ENCODE data around the gene FAM20A. TPM values are rescaled to one million over a fixed set of nuclear protein-coding genes. Genes with fewer than 3 reads are reported as not detected.
A peak's percentile ranks its signal among the peaks of the same experiment; 100 is the strongest.
"Not testable (repeated sequence)": the region's sequence is repeated elsewhere in the genome, so short reads cannot be mapped to it uniquely, and the experiment has no call there.

FAM20A gene
- total RNA-seq, 1 experiment from 2014 or later: 0.11 TPM

DNA sequence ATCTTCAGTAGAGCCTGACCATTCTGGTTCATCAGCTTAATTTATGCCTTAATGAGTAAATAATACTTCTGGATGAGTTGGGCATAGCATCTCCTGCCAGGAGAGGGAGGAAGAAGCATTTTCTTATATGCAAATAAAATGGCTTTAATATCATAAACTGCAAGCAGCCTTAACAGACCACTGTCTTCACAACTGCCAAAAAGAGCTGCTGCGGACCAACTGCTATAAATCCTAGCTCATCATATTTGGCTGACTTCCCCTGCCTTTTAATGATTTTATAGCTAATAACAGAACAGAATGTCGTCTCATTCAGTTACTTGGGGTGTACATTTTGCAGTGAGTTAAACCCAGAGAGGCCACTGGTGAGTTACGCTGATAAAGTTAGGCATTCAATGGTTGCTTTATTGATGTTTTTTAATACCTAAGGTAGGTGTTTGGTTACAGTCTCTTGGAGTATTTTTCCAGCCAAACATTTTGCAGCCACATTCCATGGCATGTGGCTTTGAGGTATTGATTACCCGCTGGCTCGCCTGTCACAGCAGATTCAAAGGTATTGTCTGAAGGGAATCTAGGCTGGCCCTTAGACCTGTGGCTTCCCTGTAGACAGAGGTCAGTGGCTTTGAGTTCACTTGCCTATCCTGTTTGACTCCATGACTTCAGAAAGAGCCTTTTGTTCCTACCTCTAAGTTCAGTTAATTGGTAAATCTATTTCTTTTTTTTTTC is 16.4 kb downstream of the FAM20A start:
- intact Hi-C loops (cut with micrococcal nuclease): no loop called here
- H3K79me2 ChIP-seq (ENCODE audit: low read length): no peaks in the 10 kb centered on the region
- no peak overlapping the region for H3K9ac ChIP-seq (ENCODE audit: low read length)
- POLR2A ChIA-PET (ENCODE audit: unreplicated experiment): interaction anchor here (0.5 kb wide), 1 partner anchor 507 kb away, joined by 3 read pairs; no protein-coding TSS in a partner anchor
- no peaks in the 10 kb centered on the region for H3F3A ChIP-seq (ENCODE audit: low read length, unreplicated experiment)
- DNase-seq: no peak
- H2AFZ ChIP-seq (ENCODE audit: low read length): no peak overlapping the region
- no peaks in the 10 kb centered on the region for H3K27me3 ChIP-seq (ENCODE audit: low read length)
- BruUV-seq (replicated peaks): no TSS peak
- H3K4me1 ChIP-seq (ENCODE audit: insufficient read depth, low read length): no peaks in the 10 kb centered on the region
- ATAC-seq: peak; percentile 23; the same call in 1 of the 2 replicates
- H3K36me3 ChIP-seq (ENCODE audit: low read depth, low read length): no peaks in the 10 kb centered on the region
- no peak overlapping the region for H3K4me3 ChIP-seq (ENCODE audit: low read length)
- CTCF ChIA-PET: no interaction called here
- no peak overlapping the region for H3K4me2 ChIP-seq (ENCODE audit: low read length)
- no peak for TF ChIP-seq EZH2phosphoT487 (IDR thresholded peaks at IDR 0.05; ENCODE audit: borderline replicate concordance, low read length)
- no peaks in the 10 kb centered on the region for H4K20me1 ChIP-seq (ENCODE audit: low read length)
- H3K9me3 ChIP-seq (ENCODE audit: low read length): no peaks in the 10 kb centered on the region
- H3K9me2 ChIP-seq (replicated peaks; ENCODE audit: low read length): no peaks in the 10 kb centered on the region
- H3K27ac ChIP-seq (ENCODE audit: low read length): no peak overlapping the region

DNA sequence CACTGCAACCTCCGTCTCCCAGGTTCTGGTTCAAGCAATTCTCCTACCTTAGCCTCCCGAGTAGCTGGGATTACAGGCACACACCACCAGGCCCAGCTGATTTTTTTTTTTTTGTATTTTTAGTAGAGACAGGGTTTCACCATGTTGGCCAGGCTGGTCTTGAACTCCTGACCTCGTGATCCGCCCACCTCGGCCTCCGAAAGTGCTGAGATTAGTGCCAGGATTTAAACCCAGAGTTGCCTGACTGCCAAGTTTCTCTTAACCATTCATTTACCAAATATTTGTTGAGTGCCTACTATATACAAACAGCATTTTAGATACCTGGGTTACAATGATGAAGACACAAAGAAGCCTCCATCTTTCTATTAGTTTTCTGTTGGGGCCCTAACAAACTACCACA is 18.3 kb downstream of the FAM20A start:
- H2AFZ ChIP-seq (ENCODE audit: low read length); H3K79me2 ChIP-seq (ENCODE audit: low read length); H3K9ac ChIP-seq (ENCODE audit: low read length); POLR2A ChIA-PET (ENCODE audit: unreplicated experiment); H3K4me1 ChIP-seq (ENCODE audit: insufficient read depth, low read length); CTCF ChIA-PET; H3K36me3 ChIP-seq (ENCODE audit: low read depth, low read length); H4K20me1 ChIP-seq (ENCODE audit: low read length); intact Hi-C loops (cut with micrococcal nuclease); H3K4me3 ChIP-seq (ENCODE audit: low read length); H3K9me2 ChIP-seq (replicated peaks; ENCODE audit: low read length); H3K27ac ChIP-seq (ENCODE audit: low read length); H3K4me2 ChIP-seq (ENCODE audit: low read length); ATAC-seq; BruUV-seq (replicated peaks); H3K9me3 ChIP-seq (ENCODE audit: low read length); H3F3A ChIP-seq (ENCODE audit: low read length, unreplicated experiment); DNase-seq; H3K27me3 ChIP-seq (ENCODE audit: low read length): not testable (repeated sequence)

DNA sequence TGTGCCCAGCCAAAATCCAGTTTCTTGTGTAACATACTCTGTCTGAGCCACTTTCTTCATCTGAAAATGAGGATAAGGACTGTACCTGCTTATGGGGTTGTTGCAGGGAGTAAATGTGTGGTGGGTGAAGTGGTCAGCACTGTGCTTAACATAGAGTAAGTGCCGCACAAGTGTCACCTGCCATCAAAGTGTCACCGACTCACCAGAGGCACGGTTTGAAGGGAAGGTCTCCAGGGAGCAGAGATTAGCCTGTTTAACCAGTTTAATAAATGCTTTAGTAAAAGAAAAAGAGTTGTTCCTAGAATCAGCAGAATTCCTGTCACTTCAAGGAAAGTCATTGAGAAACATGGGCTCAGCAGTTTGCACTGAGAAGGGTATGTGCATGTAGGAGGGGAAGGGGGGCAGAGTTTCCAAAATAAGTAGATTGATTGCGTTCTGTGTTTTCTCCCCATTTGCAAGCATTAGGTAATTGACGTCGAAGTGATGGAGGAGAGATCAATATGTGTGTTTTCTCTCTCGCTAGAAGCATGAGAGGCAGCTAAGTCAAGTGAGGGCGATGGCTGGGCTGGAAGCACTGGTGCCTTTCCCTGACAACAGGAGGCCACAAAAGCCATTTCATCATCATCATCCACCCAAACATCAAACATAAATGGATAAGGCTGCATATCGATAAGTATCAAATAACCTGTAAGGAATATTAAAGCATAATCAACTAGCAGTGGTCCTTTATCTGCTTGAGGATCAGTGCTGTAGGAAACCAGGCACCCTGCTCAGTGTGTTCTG is 19.1 kb downstream of the FAM20A start:
- Histone ChIP-seq H3K27ac (ENCODE audit: low read length) (no peak overlapping the region), H3K9ac (ENCODE audit: low read length) (no peak overlapping the region), H3K4me2 (ENCODE audit: low read length) (no peak overlapping the region), H3K4me3 (ENCODE audit: low read length) (no peak overlapping the region), H3K36me3 (ENCODE audit: low read depth, low read length) (no peaks in the 10 kb centered on the region), H3K4me1 (ENCODE audit: insufficient read depth, low read length) (no peaks in the 10 kb centered on the region), H3K27me3 (ENCODE audit: low read length) (no peaks in the 10 kb centered on the region), H4K20me1 (ENCODE audit: low read length) (no peaks in the 10 kb centered on the region), H2AFZ (ENCODE audit: low read length) (no peak overlapping the region), H3K9me2 (replicated peaks; ENCODE audit: low read length) (no peaks in the 10 kb centered on the region; the same call in 1 of the 2 replicates), H3K9me3 (ENCODE audit: low read length) (no peaks in the 10 kb centered on the region), H3K79me2 (ENCODE audit: low read length) (no peaks in the 10 kb centered on the region), H3F3A (ENCODE audit: low read length, unreplicated experiment) (no peaks in the 10 kb centered on the region)
- DNase-seq (no peak), ATAC-seq (no peak)
- CTCF ChIA-PET: no interaction called here
- TF ChIP-seq EZH2 (IDR thresholded peaks at IDR 0.05; ENCODE audit: low read length, unreplicated experiment): no peak
- TF ChIP-seq, protein P1, sequence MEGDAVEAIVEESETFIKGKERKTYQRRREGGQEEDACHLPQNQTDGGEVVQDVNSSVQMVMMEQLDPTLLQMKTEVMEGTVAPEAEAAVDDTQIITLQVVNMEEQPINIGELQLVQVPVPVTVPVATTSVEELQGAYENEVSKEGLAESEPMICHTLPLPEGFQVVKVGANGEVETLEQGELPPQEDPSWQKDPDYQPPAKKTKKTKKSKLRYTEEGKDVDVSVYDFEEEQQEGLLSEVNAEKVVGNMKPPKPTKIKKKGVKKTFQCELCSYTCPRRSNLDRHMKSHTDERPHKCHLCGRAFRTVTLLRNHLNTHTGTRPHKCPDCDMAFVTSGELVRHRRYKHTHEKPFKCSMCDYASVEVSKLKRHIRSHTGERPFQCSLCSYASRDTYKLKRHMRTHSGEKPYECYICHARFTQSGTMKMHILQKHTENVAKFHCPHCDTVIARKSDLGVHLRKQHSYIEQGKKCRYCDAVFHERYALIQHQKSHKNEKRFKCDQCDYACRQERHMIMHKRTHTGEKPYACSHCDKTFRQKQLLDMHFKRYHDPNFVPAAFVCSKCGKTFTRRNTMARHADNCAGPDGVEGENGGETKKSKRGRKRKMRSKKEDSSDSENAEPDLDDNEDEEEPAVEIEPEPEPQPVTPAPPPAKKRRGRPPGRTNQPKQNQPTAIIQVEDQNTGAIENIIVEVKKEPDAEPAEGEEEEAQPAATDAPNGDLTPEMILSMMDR (conservative IDR thresholded peaks at IDR 0.05; ENCODE audit: low read depth, low read length): no peak
- TF ChIP-seq EZH2phosphoT487 (IDR thresholded peaks at IDR 0.05; ENCODE audit: borderline replicate concordance, low read length): no peak
- POLR2A ChIA-PET (ENCODE audit: unreplicated experiment): no interaction called here
- no TSS peak for BruUV-seq (replicated peaks)
- intact Hi-C loops (cut with micrococcal nuclease): no loop called here
